K562 (cell line): ENCODE data around the gene TENM4. TPM values are rescaled to one million over a fixed set of nuclear protein-coding genes. Genes with fewer than 3 reads are reported as not detected.

Source experiments
- ATAC-seq: fragments of 200-7000 bp; cut with Tn5 transposase; 3 replicates; pipeline ENCODE4 v1.9.1; 2020; ENCODE audit warnings: moderate library complexity
- BruUV-seq: library from RNA; stranded (reverse); fragments of 400-500 nt; replicated peaks from 2 replicates; lab custom pipeline; 2021; lab: Mats Ljungman, UMichigan
- CTCF ChIA-PET: fragments of 300-600 bp; formaldehyde crosslinking; extraction: SDS; loops from one replicate; lab custom pipeline; 2021; ENCODE audit warnings: low intra/inter-chr PET ratio; lab: Yijun Ruan, JAX
- POLR2A ChIA-PET: fragments of 300-600, 350-650 bp; sonication (Branson Sonifier 250); formaldehyde crosslinking; extraction: SDS; loops from one replicate; lab custom pipeline; 2021; ENCODE audit warnings: antibody characterized with exemption, inconsistent platforms; lab: Yijun Ruan, JAX
- DNase-seq, 4 experiments: peaks; one replicate each; pipeline versions ENCODE4 v3.0.0 to v3.0.0-alpha.2; 2011 to 2018; ENCODE audit warnings: low spot score in 3 of 4, mixed read lengths in 3 of 4; ENCODE audit errors: extremely low read depth in 1 of 4
- FAIRE-seq: peaks from 2 replicates; lab custom pipeline; 2011; peaks lifted over from hg19 to GRCh38; lab: Jason Lieb, UNC
- H2AFZ ChIP-seq: 2 replicates; pipeline ENCODE4 v1.6.0; 2011; ENCODE audit warnings: low read depth, low read length, control low read depth, inconsistent platforms
- H3K27ac ChIP-seq: fragments of 200-600 bp; 3 replicates; pipeline ENCODE4 v1.8.0; 2011; ENCODE audit warnings: low read depth, mild to moderate bottlenecking, control low read depth, inconsistent platforms, low read length, moderate library complexity, mixed read lengths; ENCODE audit errors: extremely low read depth
- H3K27me3 ChIP-seq, 2 experiments: fragments of 300-600 bp in 1 of 2; 2 replicates in 1 of 2; 3 replicates in 1 of 2; pipeline versions ENCODE4 v1.6.0 to v1.8.0; 2011; ENCODE audit warnings: inconsistent platforms in 2 of 2, low read length in 2 of 2, mild to moderate bottlenecking in 1 of 2, mixed read lengths in 1 of 2, moderate library complexity in 1 of 2; ENCODE audit not compliant: control insufficient read depth in 2 of 2, insufficient read depth in 2 of 2
- H3K36me3 ChIP-seq: fragments of 300-600 bp; 3 replicates; pipeline ENCODE4 v1.8.0; 2011; ENCODE audit warnings: mild to moderate bottlenecking, low read length, inconsistent platforms; ENCODE audit not compliant: control insufficient read depth, insufficient read depth
- H3K4me1 ChIP-seq, 2 experiments: fragments of 200-600 bp in 1 of 2; replicated peaks in 1 of 2; 2 replicates in 1 of 2; 3 replicates in 1 of 2; pipeline versions ENCODE4 v1.5.1 to v1.8.0; 2011; ENCODE audit warnings: inconsistent platforms in 2 of 2, low read length in 2 of 2, mild to moderate bottlenecking in 1 of 2, mixed read lengths in 1 of 2, moderate library complexity in 1 of 2; ENCODE audit not compliant: control insufficient read depth in 2 of 2, insufficient read depth in 2 of 2
- H3K4me2 ChIP-seq: 2 replicates; pipeline ENCODE4 v1.6.1; 2011; ENCODE audit warnings: low read length, control low read depth, inconsistent platforms, mixed read lengths; ENCODE audit not compliant: insufficient read depth
- H3K4me3 ChIP-seq: fragments of 200-600 bp; sonication (generic), shearing (Covaris generic); 2 replicates; pipeline ENCODE4 v1.5.1; 2016; ENCODE audit warnings: control low read depth, inconsistent platforms
- H3K79me2 ChIP-seq: fragments of 200-600 bp; 3 replicates; pipeline ENCODE4 v1.8.0; 2011; ENCODE audit warnings: low read length, inconsistent platforms; ENCODE audit not compliant: control insufficient read depth, insufficient read depth
- H3K9ac ChIP-seq, 2 experiments: 2 replicates each; pipeline versions ENCODE4 v1.6.0 to v1.6.1; 2011; ENCODE audit warnings: low read depth in 2 of 2, low read length in 2 of 2, control low read depth in 1 of 2, inconsistent platforms in 1 of 2, mild to moderate bottlenecking in 1 of 2, mixed read lengths in 1 of 2; ENCODE audit not compliant: insufficient read depth in 1 of 2
- H3K9me1 ChIP-seq: one replicate; pipeline ENCODE4 v1.6.0; 2011; ENCODE audit warnings: inconsistent platforms, mild to moderate bottlenecking, low read length, moderate library complexity; ENCODE audit not compliant: control insufficient read depth, insufficient read depth
- H3K9me3 ChIP-seq: replicated peaks from 2 replicates; pipeline ENCODE4 v1.5.1; 2011; ENCODE audit warnings: low read depth, low read length, inconsistent platforms; ENCODE audit not compliant: control insufficient read depth, insufficient read depth
- H4K20me1 ChIP-seq: replicated peaks from 2 replicates; pipeline ENCODE4 v1.6.1; 2011; ENCODE audit warnings: low read length, inconsistent platforms, mixed read lengths; ENCODE audit not compliant: control insufficient read depth, insufficient read depth
- CLOCK ChIP-seq: fragments of 250-450 bp; sonication (Bioruptor Pico); IDR thresholded peaks from 2 replicates; pipeline ENCODE4 v1.4.0; 2020; ENCODE audit warnings: mild to moderate bottlenecking, moderate library complexity, borderline replicate concordance
- E2F1 ChIP-seq: sonication (generic); formaldehyde crosslinking; IDR thresholded peaks from 2 replicates; pipeline ENCODE4 v1.8.1; 2023; ENCODE audit warnings: mild to moderate bottlenecking, missing genetic modification reagents, moderate library complexity
- EZH2 ChIP-seq: IDR thresholded peaks from 2 replicates; pipeline ENCODE4 v1.6.1; 2012; ENCODE audit warnings: low read depth, mild to moderate bottlenecking, inconsistent platforms, low read length, borderline replicate concordance
- FOXJ2 ChIP-seq: fragments of 200-800 bp; sonication (Bioruptor generic); IDR thresholded peaks from 2 replicates; pipeline ENCODE4 v1.6.1; 2016; ENCODE audit warnings: missing genetic modification characterization, missing compliant biosample characterization
- HMG20B ChIP-seq: fragments of 250-450 bp; sonication (Bioruptor Pico); IDR thresholded peaks from 2 replicates; pipeline ENCODE4 v1.5.0; 2021; ENCODE audit warnings: mild to moderate bottlenecking
- HNRNPL ChIP-seq: fragments of 200-400 bp; formaldehyde crosslinking; IDR thresholded peaks from 2 replicates; pipeline ENCODE4 v1.6.1; 2017; ENCODE audit warnings: low read depth, mild to moderate bottlenecking, low read length
- MCM2 ChIP-seq: fragments of 450-650 bp; IDR thresholded peaks from 2 replicates; pipeline ENCODE4 v1.6.1; 2017; ENCODE audit warnings: low read depth, mild to moderate bottlenecking
- NONO ChIP-seq, 2 experiments: fragments of 200-400 bp in 1 of 2; fragments of 450-650 bp in 1 of 2; formaldehyde crosslinking in 1 of 2; IDR thresholded peaks; 2 replicates each; pipeline ENCODE4 v1.6.1; 2017; ENCODE audit warnings: low read depth in 2 of 2, mild to moderate bottlenecking in 2 of 2, moderate library complexity in 2 of 2, low read length in 1 of 2
- POLR2A ChIP-seq: fragments of 450-650 bp; conservative IDR thresholded peaks from 2 replicates; pipeline ENCODE4 v1.6.1; 2016
- RNF2 ChIP-seq: sonication (generic); IDR thresholded peaks from 2 replicates; pipeline ENCODE4 v1.6.1; 2016
- U2AF1 ChIP-seq: fragments of 200-400 bp; formaldehyde crosslinking; optimal IDR thresholded peaks from 2 replicates; pipeline ENCODE3; 2017; ENCODE audit warnings: mild to moderate bottlenecking, low read depth, low read length, moderate library complexity
- ZFP1 ChIP-seq: fragments of 450-650 bp; formaldehyde crosslinking; IDR thresholded peaks from 2 replicates; pipeline ENCODE4 v1.4.0; 2020; ENCODE audit warnings: mild to moderate bottlenecking, mixed read lengths
- WGBS: fragments of 100-300 bp; shearing (Covaris generic); methylation state at CpG from one replicate; pipeline ENCODE4 v1.1.6; 2016; ENCODE audit warnings: low coverage, mixed read lengths; ENCODE audit not compliant: insufficient coverage; ENCODE audit errors: missing lambda C conversion rate; 5-methylcytosine and 5-hydroxymethylcytosine counted together
- in situ Hi-C: fragments of 300-500 bp; cut with MboI; formaldehyde crosslinking; loops from 4 replicates; pipeline ENCODE4 v1.15.0; 2018; ENCODE audit warnings: inconsistent platforms, mixed read lengths
- intact Hi-C: fragments of 100-400 bp; cut with micrococcal nuclease; formaldehyde crosslinking; loops from 2 replicates; pipeline ENCODE4 v1.14.2; 2022
- polyA plus RNA-seq, 8 experiments: library from polyadenylated mRNA; depleted of rRNA in 4 of 8; stranded (reverse) in 5 of 8; unstranded in 3 of 8; fragments of >200 nt; fragmentation: Nextera tagmentation in 2 of 8; fragmentation: Illumina TruSeq in 1 of 8; extraction: Ambion mirVana in 2 of 8; extraction: Trizol in 1 of 8; gene quantifications; 2 replicates each; pipeline versions ENCODE4 v1.2.1 to v1.2.3, GENCODE V29; 2011 to 2014; ENCODE audit warnings: inconsistent platforms in 1 of 8, missing spikeins in 1 of 8
- total RNA-seq, 7 experiments: library from RNA; depleted of rRNA in 6 of 7; stranded (reverse); fragments of >200 nt in 6 of 7; fragmentation: Illumina TruSeq in 2 of 7; extraction: Trizol in 2 of 7; gene quantifications; 2 replicates each; pipeline versions ENCODE4 v1.2.1 to v1.2.3, GENCODE V29; 2011 to 2021; ENCODE audit warnings: low replicate concordance in 1 of 7
- TF ChIP-seq, protein P1 (sequence below): sonication (generic); formaldehyde crosslinking; IDR thresholded peaks from 2 replicates; pipeline ENCODE4 v1.8.0; 2022; ENCODE audit warnings: missing genetic modification reagents, mild to moderate bottlenecking, moderate library complexity, borderline replicate concordance

TENM4 gene
- total and polyA plus RNA-seq, 9 of the 15 experiments (the other 6 are each of a cell fraction or from before 2014, with no cell fraction given): 0.16 TPM; not detected in 8

DNA sequence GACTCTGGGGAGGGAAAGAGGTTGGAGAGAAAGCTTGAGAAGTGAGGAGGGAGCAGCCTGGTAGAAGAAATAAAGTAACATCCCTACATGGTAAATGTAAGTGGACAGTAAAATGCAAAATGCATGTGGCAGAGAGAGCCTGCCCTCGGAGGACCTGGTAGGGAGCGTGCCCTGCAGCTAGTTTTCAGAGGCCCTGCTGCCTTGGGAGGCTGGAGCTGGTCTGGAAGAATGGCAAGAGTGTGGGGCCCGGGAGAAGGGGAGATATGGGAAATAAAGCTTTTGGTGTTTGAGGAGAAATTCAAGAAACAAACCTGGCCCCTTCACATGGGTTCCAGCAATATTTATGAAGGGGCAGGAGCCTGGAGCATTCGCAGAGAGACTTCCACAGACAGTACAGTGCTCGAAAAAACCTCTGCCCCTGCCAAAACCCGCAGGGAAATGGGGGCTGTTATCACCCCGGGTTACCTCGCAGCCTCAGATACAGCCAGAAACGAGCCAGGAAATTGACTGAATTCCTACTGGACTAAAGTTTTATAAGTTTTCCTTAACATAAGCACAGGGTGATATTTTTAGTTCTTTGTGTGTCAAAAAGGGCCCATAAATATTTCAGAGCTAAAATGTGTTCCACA is 363.0 kb downstream of the TENM4 start:
- ATAC-seq (no peak), FAIRE-seq (no peak), DNase-seq (no peak)
- H3K4me2 ChIP-seq: no peak overlapping the region
- intact Hi-C loops (loop anchor here (5.0 kb wide), 2 partner anchors 246 to 431 kb away; no protein-coding TSS in a partner anchor), in situ Hi-C loops (no loop called here)
- CTCF ChIA-PET: no interaction called here
- POLR2A ChIA-PET: interaction anchor here (0.6 kb wide), 1 partner anchor 14 kb away, joined by 4 read pairs; no protein-coding TSS in a partner anchor
- 0% methylated on average over 9 of the region's 9 CpGs for WGBS
- H3K4me3 ChIP-seq: no peak overlapping the region
- peaks cover 0 to 7% of the 10 kb centered on the region in 2 experiments; a peak in 1 of 5 replicates for H3K27me3 ChIP-seq
- H3K79me2 ChIP-seq: no peaks in the 10 kb centered on the region
- no peak overlapping the region for H3K27ac ChIP-seq
- H3K9me1 ChIP-seq: no peaks in the 10 kb centered on the region
- no TSS peak for BruUV-seq
- no peak overlapping the region for H2AFZ ChIP-seq
- H3K36me3 ChIP-seq: no peaks in the 10 kb centered on the region
- H3K9me3 ChIP-seq: no peaks in the 10 kb centered on the region
- no peaks in the 10 kb centered on the region for H4K20me1 ChIP-seq
- H3K4me1 ChIP-seq: no peaks in the 10 kb centered on the region
- no peak overlapping the region for H3K9ac ChIP-seq
- TF ChIP-seq POLR2A (no peak), CLOCK (no peak), NONO (IDR thresholded peaks at IDR 0.05; ENCODE audit: low read depth in 2 of 2, low read length in 1 of 2) (no peak), HNRNPL (no peak), RNF2 (no peak), U2AF1 (no peak), EZH2 (no peak), MCM2 (no peak), ZFP1 (no peak), HMG20B (CRISPR knock-in tag) (no peak), E2F1 (CRISPR knock-in tag) (no peak), FOXJ2 (tag) (no peak)
- TF ChIP-seq, protein P1, sequence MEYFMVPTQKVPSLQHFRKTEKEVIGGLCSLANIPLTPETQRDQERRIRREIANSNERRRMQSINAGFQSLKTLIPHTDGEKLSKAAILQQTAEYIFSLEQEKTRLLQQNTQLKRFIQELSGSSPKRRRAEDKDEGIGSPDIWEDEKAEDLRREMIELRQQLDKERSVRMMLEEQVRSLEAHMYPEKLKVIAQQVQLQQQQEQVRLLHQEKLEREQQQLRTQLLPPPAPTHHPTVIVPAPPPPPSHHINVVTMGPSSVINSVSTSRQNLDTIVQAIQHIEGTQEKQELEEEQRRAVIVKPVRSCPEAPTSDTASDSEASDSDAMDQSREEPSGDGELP (CRISPR knock-in tag): no peak
